OCI-LY3 (cell line): ENCODE results near the gene SLC2A13.

ENCODE experiments used
- H2AFZ ChIP-seq: fragments of 200-600, 300-600 bp; shearing (Covaris generic); 2 replicates; pipeline ENCODE4 v1.6.0; 2014; ENCODE audit warnings: antibody characterized with exemption, low read depth, low read length
- H3K27ac ChIP-seq: fragments of 200-600, 300-600 bp; sonication (generic); 2 replicates; pipeline ENCODE4 v1.5.1; 2014; ENCODE audit warnings: mild to moderate bottlenecking, low read length, moderate library complexity, mixed read lengths
- H3K27me3 ChIP-seq: fragments of 200-600, 300-600 bp; sonication (generic); 2 replicates; pipeline ENCODE4 v1.6.1; 2014; ENCODE audit warnings: low read depth, low read length, mixed read lengths
- H3K36me3 ChIP-seq: fragments of 200-600, 300-600 bp; sonication (generic); replicated peaks from 2 replicates; pipeline ENCODE3; 2014; ENCODE audit warnings: low read depth, low read length, mixed read lengths
- H3K4me1 ChIP-seq: fragments of 300-600, 200-600 bp; sonication (generic); 2 replicates; pipeline ENCODE4 v1.6.1; 2014; ENCODE audit warnings: low read length, mixed read lengths
- H3K4me2 ChIP-seq: fragments of 200-600, 300-600 bp; sonication (generic); 2 replicates; pipeline ENCODE4 v1.6.1; 2014; ENCODE audit warnings: low read length, mixed read lengths
- H3K4me3 ChIP-seq: fragments of 300-600, 200-600 bp; sonication (generic); 2 replicates; pipeline ENCODE4 v1.5.1; 2014; ENCODE audit warnings: antibody characterized with exemption, mild to moderate bottlenecking, low read length, moderate library complexity
- H3K79me2 ChIP-seq: fragments of 300-600, 200-600 bp; shearing (Covaris generic); 2 replicates; pipeline ENCODE4 v1.6.1; 2014; ENCODE audit warnings: mild to moderate bottlenecking, low read length, mixed read lengths
- H3K9ac ChIP-seq: fragments of 300-600, 200-600 bp; shearing (Covaris generic); 2 replicates; pipeline ENCODE4 v1.6.0; 2014; ENCODE audit warnings: mild to moderate bottlenecking, low read length, moderate library complexity
- H3K9me3 ChIP-seq: fragments of 200-600, 300-600 bp; shearing (Covaris generic); 2 replicates; pipeline ENCODE4 v1.6.1; 2014; ENCODE audit warnings: low read length, mixed read lengths; ENCODE audit not compliant: insufficient read depth
- H4K20me1 ChIP-seq: fragments of 200-600, 300-600 bp; sonication (generic); 2 replicates; pipeline ENCODE4 v1.6.1; 2016; ENCODE audit warnings: low read length, mixed read lengths; ENCODE audit not compliant: insufficient read depth
- CTCF ChIP-seq: fragments of 200-600, 300-600 bp; sonication (generic); IDR thresholded peaks from 2 replicates; pipeline ENCODE4 v1.5.1; 2014; ENCODE audit warnings: antibody characterized with exemption, low read length, low read depth
- EZH2phosphoT487 ChIP-seq: fragments of 200-600 bp; shearing (Covaris generic); IDR thresholded peaks from 2 replicates; pipeline ENCODE4 v1.6.1; 2018; ENCODE audit warnings: antibody characterized with exemption, mixed run types, low read depth

Gene SLC2A13

GRCh38 chr12:39988574-39988973 lies 117.3 kb downstream of the SLC2A13 start:
- no peaks in the 10 kb centered on the region for H4K20me1 ChIP-seq
- no peak overlapping the region for H3K4me3 ChIP-seq
- no peak overlapping the region for H3K4me2 ChIP-seq
- TF ChIP-seq CTCF (no peak), EZH2phosphoT487 (no peak)
- no peak overlapping the region for H2AFZ ChIP-seq
- H3K4me1 ChIP-seq = no peaks in the 10 kb centered on the region
- no peak overlapping the region for H3K9ac ChIP-seq
- no peak overlapping the region for H3K27ac ChIP-seq
- no peaks in the 10 kb centered on the region for H3K79me2 ChIP-seq
- no peaks in the 10 kb centered on the region for H3K27me3 ChIP-seq
- no peaks in the 10 kb centered on the region for H3K36me3 ChIP-seq
- no peaks in the 10 kb centered on the region for H3K9me3 ChIP-seq

GRCh38 chr12:39986674-39987073 lies 119.2 kb downstream of the SLC2A13 start:
- Histone ChIP-seq H3K9ac (no peak overlapping the region), H3K4me2 (no peak overlapping the region), H3K4me1 (no peaks in the 10 kb centered on the region), H4K20me1 (no peaks in the 10 kb centered on the region), H3K27me3 (no peaks in the 10 kb centered on the region), H3K4me3 (no peak overlapping the region), H3K36me3 (no peaks in the 10 kb centered on the region), H3K79me2 (no peaks in the 10 kb centered on the region), H3K9me3 (no peaks in the 10 kb centered on the region), H2AFZ (no peak overlapping the region), H3K27ac (no peak overlapping the region)
- TF ChIP-seq EZH2phosphoT487 (no peak), CTCF (no peak)

GRCh38 chr12:39984670-39985069 lies 121.2 kb downstream of the SLC2A13 start:
- Histone ChIP-seq H3K4me1 (no peaks in the 10 kb centered on the region), H4K20me1 (no peaks in the 10 kb centered on the region), H3K27ac (no peak overlapping the region), H3K36me3 (no peaks in the 10 kb centered on the region), H3K4me2 (no peak overlapping the region), H2AFZ (no peak overlapping the region), H3K79me2 (no peaks in the 10 kb centered on the region), H3K4me3 (no peak overlapping the region), H3K9ac (no peak overlapping the region), H3K9me3 (no peaks in the 10 kb centered on the region), H3K27me3 (no peaks in the 10 kb centered on the region)
- TF ChIP-seq EZH2phosphoT487 (no peak), CTCF (no peak)

- Histone ChIP-seq H2AFZ (no peak overlapping the region), H4K20me1 (no peaks in the 10 kb centered on the region), H3K79me2 (no peaks in the 10 kb centered on the region), H3K4me2 (peak overlapping the region; percentile 8), H3K27ac (no peak overlapping the region), H3K9ac (no peak overlapping the region), H3K36me3 (no peaks in the 10 kb centered on the region), H3K27me3 (no peaks in the 10 kb centered on the region), H3K4me3 (no peak overlapping the region), H3K4me1 (peaks cover 11% of the 10 kb centered on the region), H3K9me3 (no peaks in the 10 kb centered on the region)
- no peak for TF ChIP-seq CTCF
- no peak for TF ChIP-seq EZH2phosphoT487
Observed at GRCh38 chr12:39975374-39975918, 130.4 kb downstream of the SLC2A13 start.
